GM06990 (cell line): ENCODE data around the gene ASIP.
"Not testable (repeated sequence)": the region's sequence is repeated elsewhere in the genome, so short reads cannot be mapped to it uniquely, and the experiment has no call there.

Source experiments
- DNase-seq: peaks from one replicate; pipeline ENCODE4 v3.0.0-alpha.2; 2011; ENCODE audit not compliant: insufficient read length; ENCODE audit errors: extremely low read depth
- H3K27me3 ChIP-seq: replicated peaks from 2 replicates; pipeline ENCODE4 v1.6.0; 2011; ENCODE audit warnings: low read length; ENCODE audit not compliant: control insufficient read depth, insufficient read depth
- H3K36me3 ChIP-seq: 2 replicates; pipeline ENCODE4 v1.5.1; 2011; ENCODE audit warnings: low read length; ENCODE audit not compliant: control insufficient read depth, insufficient read depth
- H3K4me3 ChIP-seq: replicated peaks from 2 replicates; pipeline ENCODE4 v1.5.1; 2011; ENCODE audit warnings: low read depth, mild to moderate bottlenecking, control low read depth, low read length
- CTCF ChIP-seq: IDR thresholded peaks from 2 replicates; pipeline ENCODE4 v1.5.1; 2011; ENCODE audit warnings: low read length, control low read depth, mild to moderate bottlenecking, inconsistent platforms; ENCODE audit not compliant: insufficient read depth, poor library complexity, severe bottlenecking

ASIP gene

DNA sequence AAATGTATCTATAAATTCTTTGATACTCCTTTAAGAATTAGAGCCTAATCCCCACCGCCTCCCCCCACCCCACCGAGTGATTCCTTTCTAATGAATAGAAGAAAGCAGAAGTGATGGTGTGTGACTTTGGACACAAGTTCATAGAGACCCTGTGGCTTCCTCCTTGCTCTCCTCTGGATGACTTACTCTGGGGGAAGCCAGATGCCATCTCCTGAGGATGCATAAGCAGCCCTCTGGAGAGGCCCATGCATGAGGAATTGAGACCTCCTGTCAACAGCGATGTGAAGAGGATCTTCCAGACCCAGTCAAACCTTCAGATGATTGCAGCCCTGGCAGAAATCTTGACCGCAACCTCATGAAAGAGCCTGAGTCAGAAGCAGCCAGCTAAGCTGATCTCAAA, 40.8 kb downstream of the ASIP start:
- no peak for TF ChIP-seq CTCF
- Histone ChIP-seq H3K27me3 (no peaks in the 10 kb centered on the region), H3K36me3 (peaks cover 29% of the 10 kb centered on the region), H3K4me3 (no peak overlapping the region)
- DNase-seq: no peak

- no peak for TF ChIP-seq CTCF
- no peak for DNase-seq
- H3K4me3 ChIP-seq: no peak overlapping the region
- H3K36me3 ChIP-seq: peaks cover 31% of the 10 kb centered on the region
- no peaks in the 10 kb centered on the region for H3K27me3 ChIP-seq
These were observed 42.6 kb downstream of the ASIP start for GRCh38 chr20:34283844-34284243.

- DNase-seq: no peak
- H3K4me3 ChIP-seq: no peak overlapping the region
- H3K36me3 ChIP-seq: peaks cover 39% of the 10 kb centered on the region
- no peaks in the 10 kb centered on the region for H3K27me3 ChIP-seq
- TF ChIP-seq CTCF: no peak
These were observed 44.2 kb downstream of the ASIP start for GRCh38 chr20:34285450-34285849.

- not testable (repeated sequence) for DNase-seq, H3K4me3 ChIP-seq, H3K27me3 ChIP-seq
- H3K36me3 ChIP-seq: peaks cover 49% of the 10 kb centered on the region
These were observed 46.3 kb downstream of the ASIP start for GRCh38 chr20:34287500-34287899.

- H3K4me3 ChIP-seq: no peak overlapping the region
- DNase-seq: no peak
- H3K27me3 ChIP-seq: no peaks in the 10 kb centered on the region
- TF ChIP-seq CTCF: no peak
- H3K36me3 ChIP-seq: peaks cover 46% of the 10 kb centered on the region
These were observed 49.2 kb downstream of the ASIP start for GRCh38 chr20:34290471-34290870.

DNA sequence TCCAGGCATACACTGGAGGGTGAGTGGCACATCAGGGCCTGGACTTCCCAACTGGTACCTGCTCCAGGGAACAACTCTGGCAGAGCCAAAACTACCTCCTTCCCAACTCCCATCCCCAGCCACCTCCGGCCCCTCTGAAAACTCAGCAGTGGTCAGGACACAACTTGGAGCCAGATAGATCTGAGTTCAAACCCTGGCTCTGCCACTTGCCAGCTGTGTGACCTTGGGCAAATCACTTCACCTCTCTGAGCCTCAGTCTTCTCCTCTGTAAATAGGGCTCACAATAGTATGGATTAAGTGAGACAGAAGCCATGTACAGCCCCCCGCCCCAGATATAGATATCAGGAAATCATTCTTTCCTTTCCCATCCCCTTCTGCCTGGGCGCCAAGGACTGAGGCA, 51.3 kb downstream of the ASIP start:
- Histone ChIP-seq H3K36me3 (peaks cover 46% of the 10 kb centered on the region), H3K27me3 (no peaks in the 10 kb centered on the region), H3K4me3 (no peak overlapping the region)
- no peak for DNase-seq
- no peak for TF ChIP-seq CTCF
